Activated naive CD4-positive, alpha-beta T cell treated with anti-CD3 and anti-CD28 coated beads, Interleukin-2, amount 10 ng/mL, durations not matched to agents 7 days and 5 days (primary cell): ENCODE data around the gene RPL10A.

ENCODE experiments used
- CTCF ChIA-PET: fragments of 350-600 bp; sonication (Branson Sonifier 250); formaldehyde crosslinking; loops from one replicate; lab custom pipeline; 2021; ENCODE audit warnings: antibody characterized with exemption; lab: Charles Lee
- DNase-seq: peaks from one replicate; pipeline ENCODE4 v3.0.0-alpha.2; 2020
- H3K27ac Mint-ChIP-seq: one replicate; pipeline ENCODE4 v1.8.0; 2021; ENCODE audit warnings: mild to moderate bottlenecking, moderate library complexity, mixed read lengths
- H3K27me3 Mint-ChIP-seq: one replicate; pipeline ENCODE4 v1.8.0; 2021; ENCODE audit warnings: mild to moderate bottlenecking, mixed read lengths
- H3K36me3 Mint-ChIP-seq: one replicate; pipeline ENCODE4 v1.8.0; 2021; ENCODE audit warnings: mixed read lengths
- H3K4me1 Mint-ChIP-seq: one replicate; pipeline ENCODE4 v1.8.0; 2021; ENCODE audit warnings: mixed read lengths
- H3K4me3 Mint-ChIP-seq: one replicate; pipeline ENCODE4 v1.8.0; 2021; ENCODE audit warnings: mild to moderate bottlenecking, moderate library complexity, mixed read lengths
- H3K9me3 Mint-ChIP-seq: one replicate; pipeline ENCODE4 v1.8.0; 2021; ENCODE audit warnings: mixed read lengths

Gene RPL10A

DNA sequence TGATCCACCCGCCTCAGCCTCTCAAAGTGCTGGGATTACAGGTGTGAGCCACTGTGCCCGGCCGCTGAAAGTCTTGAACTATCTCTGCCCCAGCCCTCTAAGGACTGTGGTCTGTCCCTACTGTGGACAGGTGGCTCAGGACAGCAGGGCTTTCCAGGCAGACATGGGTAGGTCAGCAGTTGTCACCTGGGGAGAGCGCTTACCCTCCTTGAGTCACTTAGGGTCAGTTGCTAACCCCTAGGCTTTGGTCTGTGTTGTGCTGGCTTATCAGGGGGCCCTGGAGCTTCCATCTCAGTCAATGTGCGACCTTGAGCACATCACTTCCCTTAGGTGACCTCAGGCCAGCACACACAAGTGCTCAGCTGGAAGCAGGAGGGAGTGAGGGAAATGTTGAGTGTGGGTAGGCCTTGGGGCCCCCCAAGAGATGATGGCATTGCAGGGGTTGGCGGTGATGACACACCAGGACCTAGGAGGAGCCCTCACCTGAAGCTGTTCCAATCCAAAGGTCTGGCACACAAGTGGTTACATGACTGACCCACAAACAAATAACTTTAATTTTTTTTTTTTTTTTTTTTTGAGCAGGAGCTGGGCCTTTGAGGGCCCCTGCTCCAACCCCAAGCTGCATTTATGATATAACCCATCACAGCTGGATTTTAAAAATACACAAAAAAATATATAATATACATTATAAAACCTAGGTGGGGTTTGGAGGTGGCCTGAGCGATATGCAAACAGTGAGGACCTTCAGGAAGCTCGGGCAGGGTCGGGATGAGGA is 5.1 kb downstream of the RPL10A start:
- peaks cover 40% of the 10 kb centered on the region for H3K36me3 Mint-ChIP-seq

DNA sequence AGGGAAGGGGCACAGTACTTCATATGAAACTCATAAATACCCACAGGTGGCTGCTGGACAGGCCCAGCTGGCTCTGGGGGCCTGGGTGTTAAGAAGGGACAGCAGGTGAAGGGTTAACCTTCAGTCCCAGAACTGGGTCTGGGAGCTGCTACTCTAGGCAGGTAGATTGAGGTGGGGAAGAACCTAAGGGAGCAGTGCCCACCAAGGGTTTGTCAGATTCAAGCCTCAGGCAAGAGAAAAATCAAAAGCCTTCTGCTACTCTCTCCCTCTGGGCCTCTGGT is 5.6 kb downstream of the RPL10A start:
- H3K4me1 Mint-ChIP-seq: peaks cover 31% of the 10 kb centered on the region
- H3K27me3 Mint-ChIP-seq: peaks cover 9% of the 10 kb centered on the region
- H3K9me3 Mint-ChIP-seq: no peaks in the 10 kb centered on the region
- peak overlapping the region; percentile 45 for H3K27ac Mint-ChIP-seq
- H3K4me3 Mint-ChIP-seq: no peak overlapping the region
- H3K36me3 Mint-ChIP-seq: peaks cover 37% of the 10 kb centered on the region
- DNase-seq: no peak
- CTCF ChIA-PET: interaction anchor here (0.7 to 2.5 kb wide), 4 partner anchors 78 to 263 kb away, joined by 3 to 6 read pairs (median 4); partner anchors contain the start of genes ARMC12 and PPARD

More for the DNA sequence above, 5.1 kb downstream of the RPL10A start:
- Mint-ChIP-seq H3K4me3 (no peak overlapping the region), H3K27me3 (peaks cover 6% of the 10 kb centered on the region), H3K9me3 (no peaks in the 10 kb centered on the region), H3K27ac (peak overlapping the region; percentile 45), H3K4me1 (peaks cover 31% of the 10 kb centered on the region)
- CTCF ChIA-PET: interaction anchor here (0.7 to 2.5 kb wide), 4 partner anchors 79 to 263 kb away, joined by 3 to 6 read pairs (median 4); partner anchors contain the start of genes ARMC12 and PPARD
- no peak for DNase-seq

DNA sequence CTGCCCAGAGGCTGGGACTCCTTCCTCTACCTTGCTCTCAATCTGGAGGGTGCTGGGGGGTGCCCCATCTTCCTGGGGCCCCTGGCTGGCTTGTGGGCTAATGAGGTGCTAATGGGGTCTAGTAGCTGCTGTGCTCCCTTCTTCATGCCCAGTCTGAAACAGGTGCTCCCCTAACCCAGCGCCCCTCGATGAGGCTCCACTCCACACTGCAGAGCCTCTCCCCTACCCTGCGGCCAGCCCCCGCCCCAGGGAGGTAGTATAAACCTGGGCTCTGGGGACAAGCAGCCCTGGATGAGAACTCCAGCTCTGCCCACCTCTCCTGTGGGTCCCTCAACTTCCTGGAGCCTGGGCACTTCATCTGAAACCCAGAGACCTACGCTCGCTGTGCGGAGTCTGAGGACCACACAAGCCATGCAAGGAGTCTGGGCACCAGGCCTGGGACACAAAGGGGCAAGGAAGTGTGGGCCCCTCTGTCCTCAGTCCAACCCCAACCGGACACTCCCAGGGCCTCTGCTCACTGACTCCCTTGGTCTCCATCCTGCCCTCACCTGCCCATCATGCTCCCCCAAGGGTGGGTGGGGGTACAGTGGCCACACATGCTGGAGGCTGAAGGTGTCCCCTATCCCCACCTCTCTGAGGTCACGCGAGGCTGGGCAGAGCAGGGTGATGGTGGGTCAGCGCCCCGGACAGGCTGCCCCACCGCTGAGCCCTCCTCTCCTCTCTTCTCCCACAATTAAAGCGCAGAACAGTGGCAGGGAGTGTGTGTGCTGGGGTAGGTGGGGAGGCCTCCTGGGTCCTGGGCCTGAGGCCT is 6.1 kb downstream of the RPL10A start:
- no peak for DNase-seq
- peaks cover 30% of the 10 kb centered on the region for H3K4me1 Mint-ChIP-seq
- CTCF ChIA-PET: interaction anchor here (0.7 to 2.5 kb wide), 4 partner anchors 78 to 262 kb away, joined by 3 to 6 read pairs (median 4); partner anchors contain the start of genes ARMC12 and PPARD

DNA sequence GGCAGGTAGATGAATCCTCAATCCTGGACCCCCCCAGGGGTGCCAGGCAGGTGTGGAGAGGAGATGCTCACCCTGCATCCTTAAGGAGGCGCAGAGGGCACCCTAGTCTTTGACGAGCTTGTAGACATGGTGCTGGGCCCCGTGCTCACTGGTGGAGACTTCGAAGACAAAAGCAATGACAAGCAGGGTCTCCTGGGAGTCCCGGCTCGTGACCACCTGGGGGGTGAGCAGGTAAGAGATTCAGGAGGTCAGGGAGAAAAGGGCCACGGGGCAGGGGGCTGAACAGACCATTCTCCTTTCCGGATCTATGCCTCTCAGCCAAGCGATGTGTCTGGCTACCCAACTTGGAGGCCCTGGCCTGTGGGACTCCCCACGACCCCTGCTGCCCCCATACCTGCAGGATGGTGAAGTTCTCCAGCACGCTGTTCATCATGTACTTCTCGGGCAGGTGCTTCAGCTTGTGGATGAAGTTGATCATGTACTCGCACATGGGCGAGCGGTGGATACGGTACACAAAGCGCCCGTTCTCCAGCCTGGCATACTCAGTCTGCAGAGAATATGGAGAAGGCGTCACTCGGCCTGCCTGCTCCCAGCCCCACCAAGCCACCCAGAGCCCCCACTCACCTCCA is 6.9 kb downstream of the RPL10A start:
- H3K4me1 Mint-ChIP-seq: peaks cover 23% of the 10 kb centered on the region
- no peaks in the 10 kb centered on the region for H3K9me3 Mint-ChIP-seq
- H3K36me3 Mint-ChIP-seq: peaks cover 26% of the 10 kb centered on the region
- no peak overlapping the region for H3K4me3 Mint-ChIP-seq
- H3K27ac Mint-ChIP-seq: no peak overlapping the region
- peaks cover 17% of the 10 kb centered on the region for H3K27me3 Mint-ChIP-seq
- DNase-seq: no peak
- CTCF ChIA-PET: no interaction called here

More for the DNA sequence above, 6.1 kb downstream of the RPL10A start:
- H3K36me3 Mint-ChIP-seq: peaks cover 33% of the 10 kb centered on the region
- H3K27ac Mint-ChIP-seq: no peak overlapping the region
- no peaks in the 10 kb centered on the region for H3K9me3 Mint-ChIP-seq
- peaks cover 10% of the 10 kb centered on the region for H3K27me3 Mint-ChIP-seq
- no peak overlapping the region for H3K4me3 Mint-ChIP-seq

DNA sequence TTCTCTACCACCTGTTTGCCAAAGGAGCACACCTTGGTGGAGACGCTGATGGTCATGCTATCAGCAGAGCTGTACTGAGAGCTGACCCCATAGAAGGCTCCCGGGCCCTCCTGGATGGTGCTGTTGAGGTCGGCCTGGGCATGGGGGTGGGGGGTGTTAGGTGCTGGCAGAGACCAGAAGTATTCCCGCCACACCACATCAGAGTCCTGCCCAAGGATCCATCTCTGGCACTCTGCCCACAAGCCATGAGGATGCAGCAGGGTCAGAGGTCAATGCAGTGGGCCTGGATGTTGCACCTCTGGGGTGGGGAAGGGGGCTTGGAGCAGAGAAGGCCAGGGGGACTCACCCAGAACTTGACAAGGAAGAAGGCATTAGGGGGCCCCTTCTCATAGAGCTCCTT is 7.4 kb downstream of the RPL10A start:
- Mint-ChIP-seq H3K27ac (no peak overlapping the region), H3K27me3 (peaks cover 21% of the 10 kb centered on the region), H3K9me3 (no peaks in the 10 kb centered on the region), H3K4me3 (no peak overlapping the region), H3K36me3 (peaks cover 21% of the 10 kb centered on the region), H3K4me1 (peaks cover 18% of the 10 kb centered on the region)
- DNase-seq: no peak
- CTCF ChIA-PET: no interaction called here

DNA sequence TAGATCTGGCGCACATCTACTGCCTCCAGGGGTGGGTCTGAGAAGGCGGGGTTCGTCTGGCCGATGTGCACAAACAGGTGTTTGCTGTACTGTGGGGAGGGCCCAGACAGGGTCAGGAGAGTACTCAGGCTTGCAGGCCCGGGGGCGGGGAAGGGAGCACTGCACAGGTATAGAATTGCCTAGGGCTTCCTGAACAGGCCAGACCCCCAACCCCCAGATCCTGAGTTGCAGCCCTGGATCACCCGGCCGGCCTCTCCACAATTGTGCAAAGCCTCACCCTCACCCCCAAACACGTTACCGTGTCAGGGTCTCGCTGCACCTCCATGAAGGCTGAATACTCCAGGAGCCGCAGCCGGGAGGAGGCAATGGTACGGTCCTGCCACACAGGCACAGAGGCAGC is 7.8 kb downstream of the RPL10A start:
- Mint-ChIP-seq H3K4me3 (no peak overlapping the region), H3K27me3 (peaks cover 24% of the 10 kb centered on the region), H3K9me3 (no peaks in the 10 kb centered on the region), H3K36me3 (peaks cover 16% of the 10 kb centered on the region), H3K27ac (no peak overlapping the region), H3K4me1 (peaks cover 14% of the 10 kb centered on the region)
- CTCF ChIA-PET: no interaction called here
- no peak for DNase-seq

DNA sequence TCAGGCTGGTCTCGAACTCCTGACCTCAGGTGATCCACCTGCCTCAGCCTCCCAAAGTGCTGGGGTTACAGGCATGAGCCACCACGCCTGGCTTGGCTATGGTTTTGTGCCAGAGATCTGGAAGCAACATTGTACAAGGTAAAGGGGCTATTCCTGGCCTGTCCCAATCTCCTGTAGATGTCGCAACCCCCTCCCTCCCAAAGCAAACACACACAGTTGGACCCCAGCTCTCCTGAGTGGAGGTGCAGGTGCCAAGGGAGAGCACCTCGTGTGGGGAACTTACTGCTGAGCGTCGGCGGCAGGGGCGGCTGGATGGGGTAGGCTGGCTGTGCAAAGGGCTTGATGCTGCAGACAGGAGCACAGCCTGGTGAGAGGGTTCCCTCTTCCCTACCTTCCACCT is 8.8 kb downstream of the RPL10A start:
- CTCF ChIA-PET: no interaction called here
- Mint-ChIP-seq H3K4me1 (peaks cover 5% of the 10 kb centered on the region), H3K27me3 (peaks cover 31% of the 10 kb centered on the region), H3K9me3 (no peaks in the 10 kb centered on the region), H3K36me3 (peaks cover 7% of the 10 kb centered on the region), H3K27ac (no peak overlapping the region), H3K4me3 (no peak overlapping the region)
- no peak for DNase-seq

DNA sequence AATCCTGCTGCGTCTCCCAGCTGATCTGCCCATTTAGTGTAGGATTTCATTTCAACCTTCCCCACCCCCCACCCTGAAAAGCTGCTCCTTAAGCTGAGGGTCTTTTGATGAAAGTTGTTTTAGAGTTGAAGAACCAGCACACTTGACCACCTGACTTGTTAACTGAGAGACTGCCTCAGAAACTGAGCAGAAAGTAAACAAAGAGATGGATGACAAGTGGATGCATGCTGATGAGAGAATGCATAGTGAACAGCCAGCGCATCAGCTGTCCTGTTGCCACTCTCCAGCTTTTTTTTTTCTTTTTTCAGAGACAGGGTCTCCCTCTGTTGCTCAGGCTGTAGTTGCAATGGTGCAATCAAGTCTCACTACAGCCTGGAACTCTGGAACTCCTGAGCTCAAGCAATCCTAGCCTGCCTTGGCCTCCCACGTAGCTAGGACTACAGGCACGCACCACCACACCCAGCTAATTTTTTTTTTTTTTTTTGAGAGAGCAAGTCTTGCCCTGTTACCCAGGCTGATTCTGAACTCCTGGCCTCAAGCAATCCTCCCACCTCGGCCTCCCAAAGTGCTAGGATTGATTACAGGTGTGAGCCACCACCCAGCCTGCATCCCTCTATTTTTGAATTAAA is 9.5 kb downstream of the RPL10A start:
- H3K27ac Mint-ChIP-seq: no peak overlapping the region
- no peaks in the 10 kb centered on the region for H3K4me1 Mint-ChIP-seq
- no peak for DNase-seq
- peaks cover 3% of the 10 kb centered on the region for H3K36me3 Mint-ChIP-seq
- no peak overlapping the region for H3K4me3 Mint-ChIP-seq
- CTCF ChIA-PET: interaction anchor here (0.6 kb wide), 1 partner anchor 58 kb away, joined by 3 read pairs; no protein-coding TSS in a partner anchor
- no peaks in the 10 kb centered on the region for H3K9me3 Mint-ChIP-seq
- H3K27me3 Mint-ChIP-seq: peaks cover 31% of the 10 kb centered on the region

DNA sequence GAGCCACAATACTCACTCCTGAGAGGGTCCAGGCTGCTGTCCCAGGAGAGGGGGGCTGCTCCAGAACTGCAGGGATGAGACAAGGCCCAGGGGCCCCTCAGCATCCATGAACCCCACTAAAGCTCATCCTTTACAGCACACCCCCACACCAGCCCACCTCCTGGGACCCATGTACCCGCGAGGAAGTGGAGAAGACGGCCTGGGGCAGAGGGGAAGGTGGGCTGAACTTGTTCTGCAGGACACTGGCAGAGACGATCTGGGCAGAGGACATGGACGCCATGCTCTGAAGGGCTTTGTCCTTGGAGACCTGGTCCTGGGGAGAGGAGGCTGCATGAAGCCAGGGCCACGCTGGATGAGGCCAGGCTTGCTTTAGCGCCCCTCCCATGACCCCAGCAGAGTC is 10.1 kb downstream of the RPL10A start:
- peaks cover 3% of the 10 kb centered on the region for H3K36me3 Mint-ChIP-seq
- no peaks in the 10 kb centered on the region for H3K4me1 Mint-ChIP-seq
- CTCF ChIA-PET: no interaction called here
- no peak overlapping the region for H3K4me3 Mint-ChIP-seq
- H3K9me3 Mint-ChIP-seq: no peaks in the 10 kb centered on the region
- no peak overlapping the region for H3K27ac Mint-ChIP-seq
- peaks cover 35% of the 10 kb centered on the region for H3K27me3 Mint-ChIP-seq
- DNase-seq: no peak

DNA sequence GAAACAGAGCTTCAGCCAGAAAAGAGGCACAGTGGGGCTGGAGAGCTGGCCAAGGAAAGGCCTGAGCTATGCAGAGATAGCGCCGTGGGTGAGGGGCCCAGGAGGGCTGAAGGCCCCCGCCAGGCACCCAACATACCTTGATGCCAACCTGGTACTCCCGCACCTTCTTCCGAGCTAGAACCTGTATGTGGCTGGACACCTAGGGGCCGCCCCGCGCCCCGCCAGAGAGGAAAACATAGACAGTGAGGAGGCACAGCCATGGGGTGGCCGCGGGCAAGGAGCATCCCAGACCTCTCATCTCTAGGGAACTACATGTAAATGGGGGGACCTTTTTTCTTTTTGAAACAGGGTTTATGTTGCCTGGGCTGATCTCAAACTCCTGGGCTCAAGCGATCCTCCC is 12.0 kb downstream of the RPL10A start:
- no peak overlapping the region for H3K4me3 Mint-ChIP-seq
- no peaks in the 10 kb centered on the region for H3K9me3 Mint-ChIP-seq
- H3K36me3 Mint-ChIP-seq: no peaks in the 10 kb centered on the region
- H3K4me1 Mint-ChIP-seq: no peaks in the 10 kb centered on the region
- H3K27me3 Mint-ChIP-seq: peaks cover 44% of the 10 kb centered on the region
- no peak overlapping the region for H3K27ac Mint-ChIP-seq
- CTCF ChIA-PET: interaction anchor here (0.9 to 1.2 kb wide), 2 partner anchors 8 to 187 kb away, joined by 3 read pairs; no protein-coding TSS in a partner anchor
- no peak for DNase-seq

DNA sequence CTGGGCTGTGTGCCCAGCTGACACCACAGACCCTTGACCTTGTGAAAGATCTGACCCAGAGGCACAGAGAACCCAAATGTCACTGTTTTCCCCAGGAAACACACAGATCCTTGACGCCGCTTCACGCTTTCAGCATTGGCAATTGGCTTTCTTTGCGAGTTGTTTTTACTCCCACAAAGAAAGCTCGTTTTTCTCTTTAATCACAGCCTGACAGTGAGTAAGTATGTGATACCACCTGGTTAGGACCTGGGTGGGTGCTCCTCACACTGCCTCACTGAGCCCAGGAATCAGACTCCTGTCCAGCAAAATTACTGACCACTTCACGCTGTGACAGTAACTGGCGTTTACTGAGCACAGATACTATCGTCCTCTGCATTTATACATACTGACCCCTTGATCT is 13.0 kb downstream of the RPL10A start:
- Mint-ChIP-seq H3K27me3 (peaks cover 44% of the 10 kb centered on the region), H3K4me1 (no peaks in the 10 kb centered on the region), H3K9me3 (no peaks in the 10 kb centered on the region), H3K4me3 (no peak overlapping the region), H3K36me3 (no peaks in the 10 kb centered on the region), H3K27ac (no peak overlapping the region)
- CTCF ChIA-PET: interaction anchor here (0.8 to 0.9 kb wide), 3 partner anchors 9 to 187 kb away, joined by 3 to 4 read pairs (median 4); no protein-coding TSS in a partner anchor
- no peak for DNase-seq

DNA sequence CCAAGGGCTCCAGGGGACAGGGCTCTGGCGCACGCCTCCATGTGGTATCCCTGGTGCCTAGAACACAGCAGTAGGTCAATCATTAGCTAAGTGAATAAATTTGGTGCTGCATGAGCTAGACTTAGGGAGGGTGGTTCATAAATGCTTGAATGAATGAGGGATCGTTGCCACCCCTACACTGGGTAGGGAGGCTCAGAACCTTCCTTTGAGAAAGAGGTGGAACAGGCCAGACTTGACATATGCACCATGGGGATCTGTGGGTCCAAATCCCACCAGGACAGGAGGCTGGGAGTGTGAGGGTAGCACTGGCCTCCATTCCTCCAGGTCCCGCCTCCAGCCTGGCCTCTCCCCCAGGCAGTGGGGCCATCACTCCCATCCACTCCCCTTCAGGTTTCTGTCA is 14.9 kb downstream of the RPL10A start:
- Mint-ChIP-seq H3K36me3 (no peaks in the 10 kb centered on the region), H3K4me3 (no peak overlapping the region), H3K27ac (no peak overlapping the region), H3K27me3 (peaks cover 40% of the 10 kb centered on the region), H3K4me1 (peaks cover 6% of the 10 kb centered on the region), H3K9me3 (no peaks in the 10 kb centered on the region)
- CTCF ChIA-PET: no interaction called here
- DNase-seq: no peak

DNA sequence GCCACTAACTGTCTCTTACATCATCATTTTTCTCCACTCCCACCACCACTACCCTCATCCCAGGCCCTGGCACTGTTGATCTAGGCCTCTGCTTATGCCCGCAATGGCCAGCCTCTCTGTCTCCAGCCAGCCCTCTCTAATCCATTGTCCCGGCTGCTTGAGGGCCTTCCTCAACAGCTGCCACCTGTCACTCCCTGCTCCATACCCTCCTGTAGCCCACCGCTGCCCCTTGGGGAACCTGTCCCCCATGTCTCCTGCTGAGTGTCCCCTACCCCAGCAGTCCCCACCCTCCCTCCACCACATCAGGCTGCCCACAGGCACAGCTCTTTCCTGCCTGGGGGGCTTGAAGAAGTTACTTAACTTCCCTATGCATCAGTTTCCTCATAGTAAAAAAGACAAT is 15.3 kb downstream of the RPL10A start:
- CTCF ChIA-PET: no interaction called here

More for the DNA sequence above, 15.3 kb downstream of the RPL10A start:
- DNase-seq: no peak
- Mint-ChIP-seq H3K27ac (no peak overlapping the region), H3K27me3 (peaks cover 36% of the 10 kb centered on the region), H3K4me1 (peaks cover 7% of the 10 kb centered on the region), H3K9me3 (no peaks in the 10 kb centered on the region), H3K4me3 (no peak overlapping the region), H3K36me3 (no peaks in the 10 kb centered on the region)
